ENCODE measurements around the gene APOL1. TPM values are rescaled to one million over a fixed set of nuclear protein-coding genes. Genes with fewer than 3 reads are reported as not detected.

APOL1 gene
- total and polyA plus RNA-seq, 2 of the 4 experiments (the other 2 are of a cell fraction): 0.36 to 0.77 TPM

GRCh38 chr22:36228944-36229343 lies 24.0 kb upstream of the APOL1 start:
- peaks cover 0 to 7% of the 10 kb centered on the region in 2 experiments; a peak in 1 of 4 replicates for H3K79me1 ChIP-seq (ENCODE audit: low read depth in 1 of 2, low read length in 2 of 2)
- H2AK5ac ChIP-seq (ENCODE audit: low read depth, low read length): no peak overlapping the region
- H3K14ac ChIP-seq (replicated peaks; ENCODE audit: low read depth, low read length): no peak overlapping the region
- H2BK15ac ChIP-seq (ENCODE audit: low read depth, low read length): no peak overlapping the region
- no peak overlapping the region for H4K91ac ChIP-seq (ENCODE audit: insufficient read depth, low read depth, low read length)
- H3K56ac ChIP-seq (ENCODE audit: extremely low read depth, insufficient read depth, low read length): no peak overlapping the region
- H2AFZ ChIP-seq (replicated peaks; ENCODE audit: low read length, poor library complexity): no peak overlapping the region
- peaks cover 8% of the 10 kb centered on the region for H3K9me1 ChIP-seq (ENCODE audit: insufficient read depth, low read length)
- no CpG with 5 or more reads among the region's 7 CpGs for WGBS, 2 experiments (ENCODE audit: extremely low coverage in 2 of 2, insufficient read length in 1 of 2)
- no peak overlapping the region for H3K4me3 ChIP-seq (ENCODE audit: insufficient read depth, low read depth, low read length)
- no peak overlapping the region for H4K5ac ChIP-seq (ENCODE audit: low read depth, low read length)
- dilution Hi-C loops (cut with HindIII; ENCODE audit: low sequenced_read_pairs, unreplicated experiment) (no loop called here), in situ Hi-C loops (cut with MboI; ENCODE audit: low sequenced_read_pairs) (no loop called here), intact Hi-C loops (cut with micrococcal nuclease) (no loop called here)
- H3K23ac ChIP-seq (ENCODE audit: low read depth, low read length): no peak overlapping the region
- no peak overlapping the region for H3K4me2 ChIP-seq (ENCODE audit: low read depth, low read length)
- no peak overlapping the region for H3K27ac ChIP-seq (ENCODE audit: insufficient read depth, low read length)
- H3K9ac ChIP-seq (ENCODE audit: low read depth, low read length): no peak overlapping the region
- ChIA-PET POLR2A (ENCODE audit: unreplicated experiment) (no interaction called here), CTCF (no interaction called here)
- H3K27me3 ChIP-seq (ENCODE audit: control insufficient read depth, insufficient read depth, low read length): no peaks in the 10 kb centered on the region
- ATAC-seq (ENCODE audit: low read depth) (no peak), DNase-seq (no peak)
- no peak overlapping the region for H2BK20ac ChIP-seq (ENCODE audit: low read depth, low read length)
- peaks cover 37% of the 10 kb centered on the region for H3K36me3 ChIP-seq (ENCODE audit: control insufficient read depth, insufficient read depth, low read length)
- H4K20me1 ChIP-seq (ENCODE audit: insufficient read depth, low read length): peaks cover 4% of the 10 kb centered on the region; the same call in 1 of the 2 replicates
- TF ChIP-seq, protein P1, sequence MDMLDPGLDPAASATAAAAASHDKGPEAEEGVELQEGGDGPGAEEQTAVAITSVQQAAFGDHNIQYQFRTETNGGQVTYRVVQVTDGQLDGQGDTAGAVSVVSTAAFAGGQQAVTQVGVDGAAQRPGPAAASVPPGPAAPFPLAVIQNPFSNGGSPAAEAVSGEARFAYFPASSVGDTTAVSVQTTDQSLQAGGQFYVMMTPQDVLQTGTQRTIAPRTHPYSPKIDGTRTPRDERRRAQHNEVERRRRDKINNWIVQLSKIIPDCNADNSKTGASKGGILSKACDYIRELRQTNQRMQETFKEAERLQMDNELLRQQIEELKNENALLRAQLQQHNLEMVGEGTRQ (IDR thresholded peaks at IDR 0.05; ENCODE audit: low read depth, low read length): no peak
- TF ChIP-seq MAZ (IDR thresholded peaks at IDR 0.05; ENCODE audit: borderline replicate concordance, low read depth, low read length) (no peak), SMC3 (IDR thresholded peaks at IDR 0.05; ENCODE audit: low read depth, low read length) (no peak), MAFK (IDR thresholded peaks at IDR 0.05; ENCODE audit: low read depth, low read length) (no peak), CHD1 (IDR thresholded peaks at IDR 0.05; ENCODE audit: low read depth, low read length) (no peak), CEBPB (IDR thresholded peaks at IDR 0.05; ENCODE audit: low read depth, low read length) (no peak), RAD21 (IDR thresholded peaks at IDR 0.05; ENCODE audit: low read length) (no peak), BHLHE40 (IDR thresholded peaks at IDR 0.05; ENCODE audit: low read depth, low read length) (no peak), NFE2L2 (IDR thresholded peaks at IDR 0.05; ENCODE audit: low read depth, low read length) (no peak), FOS (IDR thresholded peaks at IDR 0.05; ENCODE audit: low read depth, low read length) (no peak), RFX5 (IDR thresholded peaks at IDR 0.05; ENCODE audit: low read depth, low read length) (no peak)
- TF ChIP-seq, protein P2, sequence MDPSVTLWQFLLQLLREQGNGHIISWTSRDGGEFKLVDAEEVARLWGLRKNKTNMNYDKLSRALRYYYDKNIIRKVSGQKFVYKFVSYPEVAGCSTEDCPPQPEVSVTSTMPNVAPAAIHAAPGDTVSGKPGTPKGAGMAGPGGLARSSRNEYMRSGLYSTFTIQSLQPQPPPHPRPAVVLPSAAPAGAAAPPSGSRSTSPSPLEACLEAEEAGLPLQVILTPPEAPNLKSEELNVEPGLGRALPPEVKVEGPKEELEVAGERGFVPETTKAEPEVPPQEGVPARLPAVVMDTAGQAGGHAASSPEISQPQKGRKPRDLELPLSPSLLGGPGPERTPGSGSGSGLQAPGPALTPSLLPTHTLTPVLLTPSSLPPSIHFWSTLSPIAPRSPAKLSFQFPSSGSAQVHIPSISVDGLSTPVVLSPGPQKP (IDR thresholded peaks at IDR 0.05; ENCODE audit: borderline replicate concordance, low read depth, low read length): no peak
- TF ChIP-seq, protein P3, sequence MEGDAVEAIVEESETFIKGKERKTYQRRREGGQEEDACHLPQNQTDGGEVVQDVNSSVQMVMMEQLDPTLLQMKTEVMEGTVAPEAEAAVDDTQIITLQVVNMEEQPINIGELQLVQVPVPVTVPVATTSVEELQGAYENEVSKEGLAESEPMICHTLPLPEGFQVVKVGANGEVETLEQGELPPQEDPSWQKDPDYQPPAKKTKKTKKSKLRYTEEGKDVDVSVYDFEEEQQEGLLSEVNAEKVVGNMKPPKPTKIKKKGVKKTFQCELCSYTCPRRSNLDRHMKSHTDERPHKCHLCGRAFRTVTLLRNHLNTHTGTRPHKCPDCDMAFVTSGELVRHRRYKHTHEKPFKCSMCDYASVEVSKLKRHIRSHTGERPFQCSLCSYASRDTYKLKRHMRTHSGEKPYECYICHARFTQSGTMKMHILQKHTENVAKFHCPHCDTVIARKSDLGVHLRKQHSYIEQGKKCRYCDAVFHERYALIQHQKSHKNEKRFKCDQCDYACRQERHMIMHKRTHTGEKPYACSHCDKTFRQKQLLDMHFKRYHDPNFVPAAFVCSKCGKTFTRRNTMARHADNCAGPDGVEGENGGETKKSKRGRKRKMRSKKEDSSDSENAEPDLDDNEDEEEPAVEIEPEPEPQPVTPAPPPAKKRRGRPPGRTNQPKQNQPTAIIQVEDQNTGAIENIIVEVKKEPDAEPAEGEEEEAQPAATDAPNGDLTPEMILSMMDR (conservative IDR thresholded peaks at IDR 0.05; ENCODE audit: low read depth, low read length): no peak
- no peak overlapping the region for H3K4ac ChIP-seq (ENCODE audit: low read depth, low read length)
- no TSS peak for BruUV-seq (replicated peaks)
- H4K8ac ChIP-seq (ENCODE audit: low read depth in 2 of 2, low read length in 2 of 2): no peak overlapping the region
- H2BK120ac ChIP-seq (ENCODE audit: low read depth, low read length): no peak overlapping the region
- H3K4me1 ChIP-seq (ENCODE audit: control insufficient read depth, insufficient read depth, low read length): no peaks in the 10 kb centered on the region; the same call in none of the 2 replicates
- H2BK5ac ChIP-seq (ENCODE audit: low read depth, low read length, poor library complexity, severe bottlenecking): no peak overlapping the region
- no peaks in the 10 kb centered on the region for H3K9me3 ChIP-seq (ENCODE audit: control insufficient read depth, insufficient read depth, low read length)
- no peak overlapping the region for H2AK9ac ChIP-seq (replicated peaks; ENCODE audit: low read depth, low read length, poor library complexity)
- no peak overlapping the region for H3K18ac ChIP-seq (ENCODE audit: low read depth, low read length)

Measured in IMR-90 (cell line).